D341Med (cell line): ENCODE measurements around the gene DLX2.

Source experiments
- DNase-seq: peaks from one replicate; pipeline ENCODE4 v3.0.0; 2012; ENCODE audit warnings: low spot score

The DLX2 gene

DNA sequence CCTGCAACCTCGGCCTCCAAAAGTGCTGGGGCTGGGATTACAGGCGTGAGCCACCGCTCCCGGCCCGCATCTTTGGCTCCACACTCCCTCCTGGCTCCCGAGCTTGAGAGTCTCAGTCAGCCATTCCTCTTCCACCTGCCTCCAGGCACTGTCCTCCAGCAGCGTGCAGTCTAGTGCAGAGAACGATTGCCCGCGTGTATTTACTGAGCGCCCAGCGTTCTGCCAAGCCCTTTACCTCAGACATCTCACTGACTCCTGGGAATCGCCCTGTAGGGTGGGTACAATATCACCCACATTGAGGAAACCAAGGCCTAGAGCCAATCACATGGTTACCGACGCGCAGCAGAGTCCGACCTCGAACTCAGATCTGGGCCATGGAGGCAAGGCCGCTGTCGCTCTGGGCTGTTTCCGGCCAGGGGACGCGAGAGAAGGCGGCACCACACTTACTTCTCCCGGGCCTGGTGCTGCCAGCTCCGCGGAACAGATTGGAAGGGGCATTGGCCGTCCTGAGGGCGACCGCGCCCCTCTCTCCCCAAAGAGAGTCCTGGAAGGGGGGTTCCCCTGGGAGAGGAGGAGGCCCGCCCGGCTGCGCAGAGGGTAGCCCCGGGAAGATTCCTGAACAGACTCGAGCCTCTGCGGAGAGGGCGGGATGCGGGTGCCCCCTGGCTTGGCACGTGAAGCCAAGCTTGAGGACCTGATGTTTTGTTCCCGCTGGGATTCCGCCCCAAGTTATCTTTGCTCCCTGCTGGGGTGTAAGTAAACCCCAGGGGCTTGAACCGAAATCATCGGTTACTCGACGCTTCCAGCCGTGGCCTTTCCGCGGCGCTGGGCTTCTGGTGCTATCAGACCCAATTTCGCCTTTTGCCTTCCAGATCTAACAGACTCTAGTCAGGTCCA is 5.2 kb upstream of the DLX2 start:
- no peak for DNase-seq

DNA sequence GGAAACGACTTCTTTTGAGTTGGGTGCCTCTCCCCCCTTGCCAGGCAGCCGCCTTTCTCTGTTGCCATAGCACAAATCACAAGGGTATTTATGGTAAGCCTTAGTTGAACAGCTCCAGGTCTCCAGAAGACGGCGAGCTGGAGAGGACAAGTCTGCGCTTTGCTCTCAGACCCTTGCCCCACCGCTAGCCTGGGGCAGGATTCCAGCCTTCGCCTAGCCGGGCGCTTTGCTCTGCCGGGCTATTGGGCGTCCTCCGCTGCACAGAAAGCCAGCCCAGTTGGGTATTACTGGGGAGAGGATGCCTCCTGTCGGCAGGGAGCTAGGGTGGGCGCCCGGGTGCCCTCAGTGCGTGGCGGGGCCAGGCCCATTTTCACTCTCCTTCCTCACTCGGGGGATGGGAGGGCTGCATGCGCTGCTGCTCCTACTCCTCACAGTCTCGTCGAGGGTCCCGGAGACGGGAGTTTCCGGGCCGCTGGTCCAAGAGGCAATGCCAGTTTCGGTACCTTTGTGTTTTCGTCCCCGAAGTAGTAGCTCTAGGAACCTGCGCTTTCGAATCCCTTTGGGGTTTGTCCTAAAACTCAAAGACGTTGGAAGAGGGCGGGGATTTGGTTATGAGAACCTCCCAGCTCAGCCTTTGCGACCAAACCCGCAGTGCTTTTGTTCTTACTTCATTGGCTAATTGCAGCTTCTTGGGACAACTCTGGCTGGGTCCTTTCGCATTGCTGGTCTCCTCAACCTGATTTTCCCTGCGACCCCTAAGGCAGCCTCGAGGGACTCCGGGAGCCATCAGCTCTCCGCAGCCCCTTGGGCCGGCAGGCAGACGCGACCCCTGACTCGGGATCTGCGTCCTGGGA is 3.6 kb upstream of the DLX2 start:
- no peak for DNase-seq

DNA sequence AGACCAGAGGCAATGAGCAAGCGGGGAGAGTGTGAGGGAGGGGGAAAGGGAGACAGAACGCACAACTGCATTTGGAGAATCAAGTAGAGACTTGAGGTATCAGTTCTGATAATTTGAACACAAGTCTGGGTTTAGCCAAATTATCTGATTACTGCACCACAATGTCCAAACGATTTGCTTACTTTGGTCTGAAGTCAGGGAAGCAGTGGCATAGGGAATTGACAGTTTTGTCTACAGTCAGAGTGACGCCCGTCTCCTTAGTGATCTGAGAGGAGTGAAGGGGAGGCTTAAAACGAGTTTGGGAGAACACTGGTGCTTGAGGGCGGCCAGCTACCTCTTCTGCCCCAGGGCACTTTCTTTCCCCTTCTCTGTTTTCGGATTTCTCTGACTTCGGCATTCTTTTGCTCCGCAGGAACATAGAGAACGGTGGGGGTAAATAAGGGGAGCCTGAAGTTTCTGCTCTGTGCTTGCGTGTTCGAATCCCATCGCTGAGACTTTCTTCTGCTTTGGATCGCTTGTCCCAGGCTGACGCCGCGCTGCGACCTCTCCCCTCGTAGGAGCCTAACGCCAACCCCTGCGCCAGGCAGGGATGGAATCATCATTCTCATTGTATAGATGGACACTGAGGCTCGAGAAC is 2.9 kb upstream of the DLX2 start:
- DNase-seq, result no peak

DNA sequence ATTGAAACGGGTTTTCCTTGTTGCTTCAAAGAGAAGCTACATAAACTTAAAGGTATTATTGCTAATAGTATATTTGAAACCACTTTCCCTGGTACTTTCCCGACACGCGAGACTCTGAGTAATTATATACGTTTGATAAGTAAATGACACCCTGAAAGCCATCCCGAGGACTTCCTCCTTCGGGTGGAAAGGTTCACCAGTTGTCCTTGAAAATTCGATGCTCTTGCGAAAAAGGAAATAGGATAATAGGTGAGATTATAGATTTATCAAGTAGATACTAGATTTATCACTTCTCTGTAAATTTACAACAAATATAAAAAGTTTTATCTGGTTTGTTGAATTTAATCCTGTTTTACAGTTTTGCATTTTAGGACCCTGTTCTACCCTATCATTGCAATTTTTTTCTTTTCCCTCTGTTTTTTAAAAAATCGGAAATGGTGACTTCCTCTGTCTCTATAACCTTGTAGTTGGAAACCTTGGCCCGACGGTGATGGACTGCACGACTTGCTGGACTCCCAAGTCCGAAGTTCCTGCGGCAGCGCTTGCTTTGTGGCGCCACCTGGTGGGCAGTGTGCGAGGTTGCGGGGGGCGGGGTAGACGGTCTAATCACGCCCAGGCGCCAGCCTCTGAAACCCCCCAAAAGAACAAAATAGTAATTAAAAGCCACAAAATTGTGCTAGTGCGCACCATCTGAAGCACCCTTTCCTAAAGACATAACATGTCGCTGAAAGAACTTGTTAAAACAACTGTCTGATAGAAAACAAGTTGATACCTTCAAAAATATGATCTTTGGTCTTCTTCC is 972 bp upstream of the DLX2 start:
- DNase-seq, result peak; percentile 83

GRCh38 chr2:172101821-172102390 is 794 bp downstream of the DLX2 start:
- DNase-seq, result peak; percentile 56

GRCh38 chr2:172100935-172101820 is 1.5 kb downstream of the DLX2 start:
- no peak for DNase-seq

- no peak for DNase-seq
Observed at GRCh38 chr2:172100080-172100934, 2.4 kb downstream of the DLX2 start.

GRCh38 chr2:172099472-172100079 is 3.1 kb downstream of the DLX2 start:
- DNase-seq, result no peak

GRCh38 chr2:172098650-172099471 is 3.8 kb downstream of the DLX2 start:
- no peak for DNase-seq

DNA sequence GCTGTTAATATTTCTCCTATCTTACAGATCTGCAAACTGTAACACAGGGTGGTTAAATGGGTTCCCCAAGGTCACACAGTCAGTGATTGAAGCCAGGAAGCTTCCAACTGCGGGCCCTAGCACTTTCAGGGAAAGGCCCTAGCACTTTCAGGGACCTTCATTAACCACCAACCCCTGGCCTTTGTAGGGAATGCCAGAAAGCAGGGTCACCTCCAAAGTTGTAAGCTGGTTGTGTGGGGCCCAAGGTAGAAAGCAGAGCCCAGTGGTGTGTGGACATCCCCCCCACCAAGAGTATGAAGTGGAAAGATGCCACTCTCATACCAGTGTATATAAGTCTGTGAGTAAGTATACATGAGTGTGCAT is 4.4 kb downstream of the DLX2 start:
- DNase-seq, result no peak

GRCh38 chr2:172097557-172098131 is 5.1 kb downstream of the DLX2 start:
- peak; percentile 69 for DNase-seq

DNA sequence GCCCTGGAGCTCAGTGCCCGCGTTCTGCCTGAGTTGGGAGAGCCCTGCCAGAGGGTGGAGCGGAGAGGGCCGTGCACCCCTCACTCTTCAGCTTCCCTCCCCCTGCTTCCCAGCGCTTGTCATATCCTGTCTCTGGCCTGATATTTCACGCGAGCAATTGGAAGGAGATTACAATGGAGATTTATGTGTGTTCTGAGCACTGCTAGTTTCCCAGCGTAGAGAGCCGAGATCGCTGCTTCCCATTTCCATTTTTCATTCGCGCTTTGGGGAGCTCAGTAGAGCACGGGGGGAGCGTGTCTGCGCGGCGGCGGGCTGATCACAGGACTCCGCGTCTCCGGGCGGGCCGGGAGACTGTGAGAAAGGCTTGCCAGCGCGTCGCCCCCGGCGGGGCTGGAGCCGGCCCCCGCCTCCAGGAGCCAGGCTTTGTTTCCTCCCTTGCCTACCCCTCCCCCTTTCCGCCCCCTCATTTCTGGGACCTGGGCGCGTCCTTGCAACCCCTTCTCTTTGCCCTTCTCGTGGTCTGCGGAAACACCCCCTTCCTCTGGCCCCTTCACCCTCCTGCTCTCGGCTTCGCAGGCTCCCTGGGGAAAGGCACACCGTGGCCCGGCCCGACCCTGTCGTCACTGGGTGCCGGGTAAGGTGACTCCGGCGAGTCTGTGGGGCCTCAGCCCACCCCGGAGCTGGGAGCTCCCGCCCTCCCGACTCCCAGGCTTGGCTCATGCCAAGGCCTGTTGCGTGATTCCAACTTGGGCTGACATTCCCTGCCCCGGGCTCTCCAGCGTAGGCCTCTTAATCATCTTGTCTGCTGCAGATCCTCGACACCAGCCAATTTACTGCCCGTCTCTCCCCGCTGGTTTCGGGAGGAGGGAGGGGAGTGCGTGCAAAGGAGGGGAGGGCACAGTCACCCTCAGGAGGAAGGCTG is 5.8 kb downstream of the DLX2 start:
- peak; percentile 64 for DNase-seq

DNA sequence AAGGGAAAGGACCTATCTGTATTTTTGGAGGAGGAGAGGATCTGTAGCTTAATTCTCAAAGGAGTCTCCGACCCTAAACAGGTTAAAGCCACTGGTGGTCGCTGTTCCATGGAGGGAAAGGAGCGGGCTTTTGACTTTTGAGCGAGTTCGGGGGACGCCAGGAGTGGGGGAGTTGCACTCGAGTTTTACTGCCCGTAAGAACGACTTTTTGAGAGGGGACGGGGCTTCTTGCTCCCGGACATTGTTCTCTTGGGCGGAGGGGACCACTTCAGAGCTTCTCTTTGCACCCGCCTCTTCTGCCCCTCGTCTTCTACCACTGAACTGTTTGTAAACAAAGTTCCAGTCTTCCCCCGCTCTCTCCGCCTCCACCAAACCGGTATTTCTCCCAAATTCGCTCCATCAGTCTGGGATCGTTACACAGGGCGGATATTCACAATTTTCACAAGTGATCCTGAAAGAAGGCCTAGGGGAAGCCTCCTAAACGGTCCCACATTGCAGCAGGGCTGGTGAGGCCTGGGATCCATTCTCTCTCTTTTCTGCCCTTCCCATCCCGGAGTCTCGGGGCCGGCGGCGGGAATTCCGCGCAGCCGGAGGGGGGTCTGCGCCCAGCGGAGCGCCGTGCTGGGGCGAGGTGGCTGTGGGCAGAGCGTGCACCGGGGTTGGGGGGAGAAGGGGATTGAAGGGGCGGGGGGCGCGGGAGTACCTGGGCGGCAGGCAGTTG is 6.6 kb downstream of the DLX2 start:
- no peak for DNase-seq

DNA sequence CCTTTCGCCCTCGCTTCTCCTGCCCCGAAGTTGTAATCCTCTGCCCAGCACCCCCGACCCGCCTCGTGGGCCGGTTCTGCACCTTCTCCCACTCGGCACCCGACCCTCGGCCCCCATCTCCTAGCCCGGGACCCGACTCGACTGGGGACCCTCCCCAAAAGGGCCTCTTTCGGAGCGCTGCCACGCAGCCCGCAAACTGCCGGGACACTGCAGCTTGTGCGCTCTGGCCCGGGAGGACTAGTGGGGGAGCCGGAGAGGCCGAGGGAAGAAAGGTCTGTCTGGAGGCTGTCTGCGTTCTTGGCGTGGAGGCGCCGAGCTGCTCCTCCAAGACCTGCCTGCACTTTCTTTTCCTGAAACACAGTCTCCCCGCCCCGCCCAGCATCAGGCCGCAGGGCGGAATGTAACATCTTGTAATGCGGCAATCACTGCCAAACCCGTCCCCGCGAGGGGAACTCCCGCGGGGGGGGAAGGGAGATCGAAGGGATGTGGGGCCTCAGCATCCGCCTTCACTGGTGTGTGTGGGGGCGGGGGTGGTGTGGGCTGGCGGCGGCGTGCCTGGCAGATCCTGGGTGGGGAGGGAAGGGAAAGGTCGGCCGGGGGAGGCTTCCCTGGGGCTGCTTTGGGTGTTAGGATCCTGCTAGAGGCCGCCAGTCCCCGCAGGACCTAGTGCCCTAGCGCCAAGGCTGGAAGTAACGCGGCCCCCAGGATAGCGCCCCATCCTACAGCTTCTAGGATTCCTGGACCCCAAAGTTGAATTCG is 7.4 kb downstream of the DLX2 start:
- peak; percentile 66 for DNase-seq
